Gastroesophageal sphincter (tissue), 2 donors: ENCODE measurements around the gene ST6GAL2.

Experiments
- EP300 ChIP-seq: sonication (generic); formaldehyde crosslinking; IDR thresholded peaks from one replicate; pipeline ENCODE4 v1.6.1; 2017; ENCODE audit warnings: antibody characterized with exemption, mild to moderate bottlenecking
- POLR2A ChIP-seq, 2 donors: fragments of 450-650 bp; IDR thresholded peaks; one replicate each; pipeline ENCODE4 v1.6.1; 2017; ENCODE audit warnings: antibody characterized with exemption in 2 of 2, mild to moderate bottlenecking in 2 of 2, moderate library complexity in 1 of 2

DNA sequence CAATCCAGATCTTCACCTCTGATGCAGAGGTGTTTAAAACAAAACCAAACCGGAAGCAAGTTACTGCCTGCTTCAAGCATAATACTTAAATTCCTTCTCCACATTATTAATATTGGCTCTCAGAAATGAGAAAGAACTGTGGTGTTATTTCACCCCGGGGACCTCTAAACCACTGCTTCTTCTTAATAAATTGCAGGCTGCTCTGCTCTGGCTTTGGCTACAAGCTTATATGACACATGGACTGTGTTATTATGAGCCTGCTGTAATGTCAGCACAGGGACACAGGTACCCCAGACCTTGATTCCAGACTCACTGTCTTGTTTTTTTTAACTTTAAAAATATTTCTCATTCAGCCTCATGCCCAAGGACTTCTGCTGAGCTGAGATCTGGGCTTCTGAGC, 45.1 kb downstream of the ST6GAL2 start:
- TF ChIP-seq POLR2A (IDR thresholded peaks at IDR 0.05) = no peak
- TF ChIP-seq EP300 = no peak
